Nephron (organoid): ENCODE measurements around the gene FLT3LG.
A peak's percentile ranks its signal among the peaks of the same experiment; 100 is the strongest.

Experiments used
- H3K27ac Mint-ChIP-seq, 3 experiments: 2 replicates each; pipeline ENCODE4 v1.8.0; 2020; ENCODE audit warnings: mixed read lengths in 3 of 3, mild to moderate bottlenecking in 2 of 3, moderate library complexity in 1 of 3
- H3K27me3 Mint-ChIP-seq: 2 replicates; pipeline ENCODE4 v1.8.0; 2021; ENCODE audit warnings: low read depth, mild to moderate bottlenecking, moderate library complexity, mixed read lengths
- H3K36me3 Mint-ChIP-seq: 2 replicates; pipeline ENCODE4 v1.8.0; 2020; ENCODE audit warnings: low read depth, mixed read lengths
- H3K4me1 Mint-ChIP-seq: 2 replicates; pipeline ENCODE4 v1.8.0; 2020; ENCODE audit warnings: mixed read lengths
- H3K4me3 Mint-ChIP-seq, 3 experiments: 2 replicates each; pipeline ENCODE4 v1.8.0; 2020; ENCODE audit warnings: mild to moderate bottlenecking in 3 of 3, mixed read lengths in 3 of 3, moderate library complexity in 2 of 3
- H3K9me3 Mint-ChIP-seq: 2 replicates; pipeline ENCODE4 v1.8.0; 2020; ENCODE audit warnings: mixed read lengths
- TF ChIP-seq, protein P1 (sequence below), 3 experiments: fragments of 200-600 bp; sonication (generic); IDR thresholded peaks; one replicate each; pipeline ENCODE4 v1.5.0; 2021; ENCODE audit warnings: antibody characterized with exemption in 3 of 3; ENCODE audit not compliant: unreplicated experiment in 3 of 3

Gene FLT3LG

DNA sequence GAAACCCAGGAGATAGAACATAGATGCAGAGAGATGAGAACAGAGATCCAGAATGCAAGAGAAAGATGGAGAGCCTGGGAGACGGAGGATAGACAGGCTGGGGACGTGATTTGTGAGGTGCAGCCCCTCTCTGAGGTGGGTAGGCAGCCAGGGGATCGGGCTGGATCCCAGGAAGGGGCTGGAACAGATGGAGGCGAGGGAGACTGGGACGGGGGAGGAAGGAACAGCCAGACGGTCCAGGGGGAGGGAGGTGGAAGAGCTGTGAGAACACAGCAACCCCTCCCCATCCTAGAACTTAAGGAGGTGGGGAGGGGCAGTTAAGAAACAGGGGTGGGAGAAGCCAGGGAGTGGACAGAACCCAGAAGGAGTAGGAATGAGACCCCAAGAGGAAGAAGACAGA lies 35.8 kb upstream of the FLT3LG start:
- Mint-ChIP-seq H3K27ac (no peak overlapping the region), H3K4me1 (peaks cover 27% of the 10 kb centered on the region), H3K9me3 (peaks cover 3% of the 10 kb centered on the region), H3K36me3 (peaks cover 3% of the 10 kb centered on the region), H3K4me3 (peak overlapping the region; percentile 0 to 48 (median 14)), H3K27me3 (peaks cover 100% of the 10 kb centered on the region)
- TF ChIP-seq, protein P1, sequence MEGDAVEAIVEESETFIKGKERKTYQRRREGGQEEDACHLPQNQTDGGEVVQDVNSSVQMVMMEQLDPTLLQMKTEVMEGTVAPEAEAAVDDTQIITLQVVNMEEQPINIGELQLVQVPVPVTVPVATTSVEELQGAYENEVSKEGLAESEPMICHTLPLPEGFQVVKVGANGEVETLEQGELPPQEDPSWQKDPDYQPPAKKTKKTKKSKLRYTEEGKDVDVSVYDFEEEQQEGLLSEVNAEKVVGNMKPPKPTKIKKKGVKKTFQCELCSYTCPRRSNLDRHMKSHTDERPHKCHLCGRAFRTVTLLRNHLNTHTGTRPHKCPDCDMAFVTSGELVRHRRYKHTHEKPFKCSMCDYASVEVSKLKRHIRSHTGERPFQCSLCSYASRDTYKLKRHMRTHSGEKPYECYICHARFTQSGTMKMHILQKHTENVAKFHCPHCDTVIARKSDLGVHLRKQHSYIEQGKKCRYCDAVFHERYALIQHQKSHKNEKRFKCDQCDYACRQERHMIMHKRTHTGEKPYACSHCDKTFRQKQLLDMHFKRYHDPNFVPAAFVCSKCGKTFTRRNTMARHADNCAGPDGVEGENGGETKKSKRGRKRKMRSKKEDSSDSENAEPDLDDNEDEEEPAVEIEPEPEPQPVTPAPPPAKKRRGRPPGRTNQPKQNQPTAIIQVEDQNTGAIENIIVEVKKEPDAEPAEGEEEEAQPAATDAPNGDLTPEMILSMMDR (IDR thresholded peaks at IDR 0.05; ENCODE audit: unreplicated experiment in 3 of 3): no peak

DNA sequence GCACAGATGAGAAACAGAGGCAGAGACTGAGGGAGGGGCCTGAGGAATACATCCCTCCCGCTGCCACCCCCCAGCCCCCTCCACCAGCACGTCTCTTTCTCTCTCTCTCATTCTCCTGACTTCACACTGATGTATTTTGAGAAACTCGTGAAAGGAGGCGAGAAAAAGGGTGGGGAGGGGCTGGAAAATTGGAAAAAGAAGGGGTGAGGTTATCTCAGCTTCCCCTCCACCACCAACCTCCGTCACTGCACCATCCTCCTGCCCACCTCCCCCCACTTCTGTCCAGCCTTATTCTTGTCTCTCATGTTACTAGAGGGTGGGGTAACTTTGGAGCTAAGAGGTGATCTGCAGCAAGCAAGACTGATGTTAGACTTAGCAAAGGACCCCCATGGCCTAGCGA lies 34.2 kb upstream of the FLT3LG start:
- peaks cover 27% of the 10 kb centered on the region for H3K4me1 Mint-ChIP-seq
- TF ChIP-seq, protein P1 (IDR thresholded peaks at IDR 0.05; ENCODE audit: unreplicated experiment in 3 of 3): no peak
- no peaks in the 10 kb centered on the region for H3K9me3 Mint-ChIP-seq
- H3K36me3 Mint-ChIP-seq: no peaks in the 10 kb centered on the region
- peaks cover 89% of the 10 kb centered on the region for H3K27me3 Mint-ChIP-seq
- peak overlapping the region; percentile 31 to 43 (median 43) for H3K4me3 Mint-ChIP-seq
- H3K27ac Mint-ChIP-seq: no peak overlapping the region

DNA sequence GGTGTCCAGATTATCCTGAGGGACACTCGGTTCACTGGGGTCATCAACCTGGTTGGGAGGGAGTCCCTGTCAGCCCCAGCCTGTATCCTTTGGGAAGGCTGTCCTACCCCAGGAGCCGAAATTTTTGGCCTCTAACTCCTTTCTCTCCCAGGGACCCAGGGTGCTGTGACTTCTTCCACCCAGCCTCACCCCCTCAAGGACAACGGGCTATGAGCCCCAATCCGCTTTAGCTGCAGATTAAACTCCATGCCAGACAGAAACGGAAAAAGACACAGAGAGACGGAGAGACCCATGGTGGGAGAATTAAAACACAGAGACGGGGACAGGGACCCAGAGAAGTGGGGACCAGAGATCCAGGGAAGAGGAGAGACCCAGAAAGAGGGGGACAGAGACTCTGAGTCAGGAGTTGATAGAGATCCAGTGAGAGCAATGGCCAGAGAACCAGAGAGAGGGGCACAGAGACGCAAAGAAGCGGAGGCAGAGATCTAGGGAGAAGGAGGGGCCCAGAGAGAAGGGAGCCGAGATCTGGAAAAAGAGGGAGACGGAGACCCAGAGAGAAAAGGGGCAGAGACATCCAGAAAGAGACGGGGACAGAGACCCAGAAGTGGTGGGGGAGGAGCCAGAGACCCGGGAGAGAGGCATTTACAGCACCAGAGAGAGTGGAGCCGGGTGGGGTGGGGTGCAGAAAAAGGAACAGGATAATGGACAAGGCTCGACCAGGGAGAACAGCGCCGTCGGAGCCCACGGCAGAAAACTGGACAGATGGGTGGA lies 33.4 kb upstream of the FLT3LG start:
- peak overlapping the region; percentile 77 to 83 (median 79) for H3K4me3 Mint-ChIP-seq
- H3K36me3 Mint-ChIP-seq: no peaks in the 10 kb centered on the region
- H3K9me3 Mint-ChIP-seq: no peaks in the 10 kb centered on the region
- TF ChIP-seq, protein P1 (IDR thresholded peaks at IDR 0.05; ENCODE audit: unreplicated experiment in 3 of 3): no peak
- peaks cover 85% of the 10 kb centered on the region for H3K27me3 Mint-ChIP-seq
- H3K4me1 Mint-ChIP-seq: peaks cover 27% of the 10 kb centered on the region
- H3K27ac Mint-ChIP-seq: peak overlapping the region in 1 of 3 experiments; percentile 26

DNA sequence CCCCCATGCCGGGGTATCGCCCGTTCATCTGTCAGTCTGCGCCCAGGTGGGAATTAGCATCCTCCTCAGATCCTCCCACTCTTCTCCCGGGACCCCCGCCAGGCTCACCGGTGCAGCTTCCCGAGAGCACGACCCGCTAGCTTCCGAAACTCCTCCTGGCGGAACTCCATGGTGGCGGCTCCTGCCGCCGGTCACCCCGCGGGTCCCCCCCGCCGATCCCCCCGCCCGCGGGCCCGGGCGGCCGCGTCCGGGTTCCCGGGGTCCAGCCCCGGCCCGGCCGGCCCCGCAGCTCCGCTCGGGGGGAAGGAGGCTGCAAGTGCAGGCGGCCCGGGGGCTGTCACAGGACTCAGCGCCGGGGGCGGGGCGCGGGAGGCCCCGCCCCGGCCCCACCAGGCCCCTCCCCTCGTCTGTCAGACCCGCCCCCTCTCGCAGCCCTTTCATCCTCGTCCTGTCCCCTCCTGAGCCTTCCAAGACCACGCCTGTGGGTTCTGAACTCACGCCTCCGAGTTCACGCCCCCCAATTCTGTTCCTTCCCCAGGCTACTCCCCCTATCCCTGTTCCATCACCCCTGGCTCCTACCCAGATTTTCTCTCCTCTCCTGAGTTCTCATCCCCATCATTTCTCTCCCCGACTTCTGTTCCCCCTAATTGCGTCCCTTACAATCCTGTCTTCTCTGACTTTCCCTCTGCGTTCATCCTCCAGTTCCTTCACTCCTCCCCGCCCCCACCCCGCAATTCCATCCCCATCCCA lies 32.6 kb upstream of the FLT3LG start, which contains the start of gene SLC17A7:
Gene SLC17A7 (minus strand): TSS at position 318 of the 750 bp plus-strand sequence. CDS start 148 bp downstream, at position 170.
- peak within 1 kb of the TSS; percentile 79 to 83 (median 82) for H3K4me3 Mint-ChIP-seq
- no peaks in the 10 kb centered on the region for H3K9me3 Mint-ChIP-seq
- peaks cover 27% of the 10 kb centered on the region for H3K4me1 Mint-ChIP-seq
- peaks cover under 1% of the 10 kb centered on the region for H3K36me3 Mint-ChIP-seq
- TF ChIP-seq, protein P1 (IDR thresholded peaks at IDR 0.05; ENCODE audit: unreplicated experiment in 3 of 3): no peak
- peak within 1 kb of the TSS; percentile 44 to 88 (median 73) for H3K27ac Mint-ChIP-seq
- H3K27me3 Mint-ChIP-seq: peaks cover 77% of the 10 kb centered on the region

DNA sequence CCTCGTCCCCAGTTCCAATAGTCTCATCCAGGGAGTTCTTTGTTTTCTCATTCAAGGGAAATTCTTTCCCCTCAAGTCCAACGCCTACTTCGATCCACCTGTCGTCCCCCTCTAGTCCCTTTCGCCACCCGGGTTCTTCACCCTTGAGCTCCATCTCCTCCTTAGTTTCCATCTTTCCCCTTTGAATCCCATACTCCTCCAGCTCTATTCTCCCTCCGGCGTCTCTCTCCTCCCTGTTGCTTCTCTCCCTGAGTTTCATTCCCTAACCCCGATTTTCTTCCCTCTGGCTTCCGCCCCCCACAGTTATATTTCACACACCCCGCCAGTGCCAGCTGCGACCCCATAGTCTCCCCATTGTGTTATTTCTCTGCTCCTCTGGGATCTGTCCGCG lies 32.1 kb upstream of the FLT3LG start:
- peak overlapping the region; percentile 3 to 88 (median 44) for H3K27ac Mint-ChIP-seq

More for the DNA sequence above, 32.1 kb upstream of the FLT3LG start:
- Mint-ChIP-seq H3K9me3 (no peaks in the 10 kb centered on the region), H3K36me3 (peaks cover 3% of the 10 kb centered on the region), H3K4me1 (peaks cover 27% of the 10 kb centered on the region), H3K4me3 (peak overlapping the region; percentile 79 to 82 (median 82)), H3K27me3 (peaks cover 72% of the 10 kb centered on the region)
- TF ChIP-seq, protein P1 (IDR thresholded peaks at IDR 0.05; ENCODE audit: unreplicated experiment in 3 of 3): no peak
